Ureter (tissue), 1 donor: ENCODE measurements around the gene KCNMA1. TPM values are rescaled to one million over a fixed set of nuclear protein-coding genes. Genes with fewer than 3 reads are reported as not detected.

Source experiments
- DNase-seq: peaks from one replicate; pipeline ENCODE4 v3.0.0-alpha.2; 2020; ENCODE audit warnings: low spot score
- total RNA-seq: library from RNA; stranded (reverse); gene quantifications from one replicate; pipeline ENCODE4 v1.2.4, GENCODE V29; 2023
- donor health status: DM: yes; HTN: yes; CAD: no.

The KCNMA1 gene
- total RNA-seq, 1 donor from 2014 or later = 87.9 TPM

- no peak for DNase-seq
These were observed 450.1 kb downstream of the KCNMA1 start for GRCh38 chr10:77187376-77187999.

GRCh38 chr10:77186936-77187335 lies 450.7 kb downstream of the KCNMA1 start:
- no peak for DNase-seq

- DNase-seq = no peak
These were observed 451.9 kb downstream of the KCNMA1 start for GRCh38 chr10:77185696-77186095.

GRCh38 chr10:77182803-77183202 lies 454.8 kb downstream of the KCNMA1 start:
- DNase-seq = no peak

- no peak for DNase-seq
These were observed 456.8 kb downstream of the KCNMA1 start for GRCh38 chr10:77180794-77181193.

GRCh38 chr10:77180104-77180503 lies 457.5 kb downstream of the KCNMA1 start:
- no peak for DNase-seq

- peak; percentile 69 for DNase-seq
These were observed 458.5 kb downstream of the KCNMA1 start for GRCh38 chr10:77179015-77179695.

GRCh38 chr10:77177589-77177988 lies 460.0 kb downstream of the KCNMA1 start:
- DNase-seq = no peak

- DNase-seq = no peak
These were observed 460.4 kb downstream of the KCNMA1 start for GRCh38 chr10:77177161-77177560.

- DNase-seq = no peak
These were observed 461.4 kb downstream of the KCNMA1 start for GRCh38 chr10:77176232-77176631.

GRCh38 chr10:77175631-77176222 lies 461.9 kb downstream of the KCNMA1 start:
- no peak for DNase-seq

- DNase-seq = peak; percentile 80
These were observed 463.8 kb downstream of the KCNMA1 start for GRCh38 chr10:77173615-77174461.

GRCh38 chr10:77172086-77172485 lies 465.5 kb downstream of the KCNMA1 start:
- DNase-seq = no peak

- no peak for DNase-seq
These were observed 468.7 kb downstream of the KCNMA1 start for GRCh38 chr10:77168861-77169260.

- no peak for DNase-seq
These were observed 469.4 kb downstream of the KCNMA1 start for GRCh38 chr10:77168161-77168560.

GRCh38 chr10:77165445-77166208 lies 472.0 kb downstream of the KCNMA1 start:
- peak; percentile 60 for DNase-seq

GRCh38 chr10:77164616-77165311 lies 472.8 kb downstream of the KCNMA1 start:
- DNase-seq = no peak

- no peak for DNase-seq
These were observed 473.8 kb downstream of the KCNMA1 start for GRCh38 chr10:77163670-77164348.

- no peak for DNase-seq
These were observed 474.9 kb downstream of the KCNMA1 start for GRCh38 chr10:77162697-77163096.

GRCh38 chr10:77160679-77161078 lies 476.9 kb downstream of the KCNMA1 start:
- no peak for DNase-seq
